Hypothalamus (tissue), 51 donors: ENCODE data around the gene LRRC8D.

Source experiments
- DNase-seq, 51 donors: peaks; one replicate each; lab custom pipeline; 2025; lab: John Stamatoyannopoulos, UW

LRRC8D gene

DNA sequence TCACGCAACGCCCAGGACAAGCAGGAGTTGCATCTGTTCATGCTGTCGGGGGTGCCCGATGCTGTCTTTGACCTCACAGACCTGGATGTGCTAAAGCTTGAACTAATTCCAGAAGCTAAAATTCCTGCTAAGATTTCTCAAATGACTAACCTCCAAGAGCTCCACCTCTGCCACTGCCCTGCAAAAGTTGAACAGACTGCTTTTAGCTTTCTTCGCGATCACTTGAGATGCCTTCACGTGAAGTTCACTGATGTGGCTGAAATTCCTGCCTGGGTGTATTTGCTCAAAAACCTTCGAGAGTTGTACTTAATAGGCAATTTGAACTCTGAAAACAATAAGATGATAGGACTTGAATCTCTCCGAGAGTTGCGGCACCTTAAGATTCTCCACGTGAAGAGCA, 113.6 kb downstream of the LRRC8D start:
- no peak for DNase-seq

DNA sequence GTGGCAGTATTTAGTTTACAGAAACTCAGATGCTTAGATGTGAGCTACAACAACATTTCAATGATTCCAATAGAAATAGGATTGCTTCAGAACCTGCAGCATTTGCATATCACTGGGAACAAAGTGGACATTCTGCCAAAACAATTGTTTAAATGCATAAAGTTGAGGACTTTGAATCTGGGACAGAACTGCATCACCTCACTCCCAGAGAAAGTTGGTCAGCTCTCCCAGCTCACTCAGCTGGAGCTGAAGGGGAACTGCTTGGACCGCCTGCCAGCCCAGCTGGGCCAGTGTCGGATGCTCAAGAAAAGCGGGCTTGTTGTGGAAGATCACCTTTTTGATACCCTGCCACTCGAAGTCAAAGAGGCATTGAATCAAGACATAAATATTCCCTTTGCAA, 114.4 kb downstream of the LRRC8D start:
- peak in 28 of 51 donors; percentile 9 to 62 (median 32) for DNase-seq

DNA sequence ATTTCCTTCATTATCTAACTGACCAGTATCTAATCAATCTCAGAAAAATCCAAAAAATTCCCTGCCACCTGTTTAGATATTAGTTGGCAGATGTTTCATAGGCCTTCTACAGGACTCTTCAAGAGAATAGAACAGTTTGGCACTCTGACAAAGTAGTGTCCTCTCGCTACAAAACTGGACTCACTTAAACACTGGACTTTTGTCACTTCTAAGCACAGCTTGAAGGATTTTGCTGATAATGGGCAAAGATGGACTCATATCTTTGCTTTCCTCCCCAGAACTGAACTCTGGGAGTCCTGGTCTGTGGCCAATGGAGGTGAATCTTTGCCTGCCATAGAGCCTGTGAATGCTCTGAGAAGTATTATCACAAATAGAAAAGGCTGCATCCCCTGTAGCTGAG, 115.9 kb downstream of the LRRC8D start:
- no peak for DNase-seq

DNA sequence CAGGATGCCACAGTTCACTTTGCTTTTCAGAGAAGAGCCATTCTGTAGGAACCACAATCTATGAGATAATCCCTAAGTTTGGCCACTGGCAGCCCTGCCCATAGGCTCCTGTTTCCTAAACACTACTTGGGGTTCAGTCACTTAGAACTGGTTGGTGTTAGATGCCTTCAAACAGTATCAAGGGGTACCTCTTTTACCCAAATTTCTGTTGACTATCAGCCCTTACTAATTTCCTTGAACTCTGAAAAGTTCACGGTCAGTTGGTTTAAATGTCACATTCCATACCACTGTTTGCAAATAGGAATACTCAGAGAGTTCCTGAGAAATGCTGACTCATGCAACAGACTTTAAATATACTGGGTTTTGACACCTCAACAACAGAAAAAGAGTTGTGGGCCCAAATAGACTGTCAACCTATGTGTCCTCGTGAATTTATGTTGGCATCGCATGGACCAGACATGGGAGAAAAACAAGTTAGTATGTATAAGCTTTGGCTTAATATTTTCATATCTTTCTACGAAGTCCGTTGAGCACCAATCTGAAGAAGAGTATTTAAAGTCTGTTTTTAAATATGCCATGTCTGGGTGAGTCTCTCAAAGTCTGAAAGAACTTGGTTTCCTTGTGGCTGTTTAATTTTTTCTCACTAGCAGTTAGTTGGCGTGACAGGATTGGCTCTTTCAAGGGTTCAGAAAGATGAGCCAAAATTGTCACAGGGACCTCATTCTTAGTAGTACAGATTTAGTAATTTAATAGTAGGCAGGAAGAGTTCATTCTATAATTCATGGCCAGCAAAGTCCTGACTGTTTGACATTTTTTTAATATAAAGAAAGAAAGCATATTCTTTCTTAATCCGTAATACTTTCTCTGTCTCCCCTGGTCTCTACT, 117.6 kb downstream of the LRRC8D start:
- DNase-seq = peak in 1 of 51 donors; percentile 74

DNA sequence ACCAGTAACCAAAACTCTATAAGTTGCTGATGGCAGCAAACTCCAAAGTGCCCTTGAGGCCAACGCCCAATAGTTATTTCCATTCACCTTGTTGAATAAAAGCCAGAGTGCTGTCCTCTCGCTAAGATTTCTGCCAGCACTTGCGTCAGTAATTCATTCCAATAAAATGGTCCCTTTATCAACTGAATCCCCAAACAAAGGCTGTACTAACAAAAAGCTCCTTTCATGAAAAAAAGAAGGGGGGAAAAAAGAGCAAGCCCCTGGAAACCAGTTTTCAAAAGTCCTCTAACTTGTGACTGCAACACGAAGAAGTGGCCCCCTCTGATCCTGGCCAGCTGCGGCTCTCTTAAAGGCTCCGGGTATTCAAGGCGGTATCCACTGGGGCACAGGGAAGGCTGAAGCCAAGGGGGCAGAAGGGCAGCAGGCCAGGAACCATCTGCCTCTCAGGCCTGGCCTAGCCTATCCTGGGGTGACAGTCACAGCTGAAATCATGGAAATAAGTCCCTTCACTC, 118.3 kb downstream of the LRRC8D start:
- peak in 43 of 51 donors; percentile 4 to 89 (median 52) for DNase-seq

DNA sequence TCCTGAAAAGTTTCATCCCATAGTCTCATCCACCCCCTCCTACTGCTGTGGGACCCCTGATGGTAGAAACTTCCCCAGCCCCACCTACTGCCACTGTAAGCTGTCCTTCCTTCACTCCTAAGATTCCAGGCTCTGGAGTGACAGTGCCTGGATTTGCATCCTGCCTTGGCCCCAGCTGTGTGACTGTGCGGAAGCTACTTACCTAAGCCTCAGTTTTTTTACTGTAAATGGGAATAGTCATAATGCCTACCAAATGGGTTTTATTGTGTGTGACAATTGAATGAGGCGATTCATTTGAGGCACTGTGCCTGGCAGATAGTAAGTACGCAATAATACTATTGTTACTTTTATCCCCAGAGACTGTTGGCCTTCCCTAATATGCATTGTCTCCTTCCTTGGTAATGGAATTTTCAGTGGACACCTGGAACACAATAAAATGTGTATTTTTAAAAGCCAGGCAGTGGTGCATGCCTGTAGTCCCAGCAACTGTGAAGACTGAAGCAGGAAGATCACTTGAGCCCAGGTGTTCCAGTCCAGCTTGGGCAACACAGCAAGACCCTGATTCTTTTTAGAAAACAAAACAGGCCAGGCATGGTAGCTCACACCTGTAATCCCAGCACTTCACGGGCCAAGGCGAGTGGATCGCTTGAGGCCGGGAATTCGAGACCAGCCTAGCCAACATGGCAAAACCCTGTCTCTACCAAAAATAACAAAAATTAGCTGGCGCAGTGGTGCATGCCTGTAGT, 119.0 kb downstream of the LRRC8D start:
- peak in 5 of 51 donors; percentile 6 to 72 (median 27) for DNase-seq

DNA sequence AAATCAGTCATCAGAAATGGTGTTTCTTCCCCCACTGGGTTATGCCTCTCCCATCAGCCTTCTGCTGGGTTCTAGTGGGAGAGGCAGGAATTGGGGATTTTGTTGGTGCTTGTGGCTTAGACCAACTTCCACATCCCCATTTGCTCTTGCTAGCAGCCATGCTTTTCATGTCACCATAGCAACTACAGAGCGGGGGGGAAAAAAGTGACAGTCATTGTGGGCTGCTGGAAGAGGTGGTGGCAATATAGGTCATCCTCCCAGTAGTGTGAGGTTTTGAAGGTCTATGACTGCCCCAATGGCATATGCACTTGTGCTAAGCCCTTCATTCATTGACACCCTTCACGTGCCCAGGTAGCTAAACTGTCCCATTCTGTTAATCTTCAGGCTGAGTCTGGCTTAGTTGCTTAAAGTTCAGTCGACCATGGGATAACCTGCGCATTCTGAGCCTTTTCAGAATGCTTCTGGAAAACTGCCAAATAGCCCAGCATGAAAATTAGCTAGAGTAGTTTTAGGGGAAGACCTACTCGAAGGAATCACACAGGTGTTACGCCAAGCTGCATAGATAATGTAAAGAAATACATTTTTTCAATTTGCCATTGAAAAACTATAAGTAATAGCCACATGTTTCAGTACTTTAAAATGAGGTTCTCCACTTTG, 120.4 kb downstream of the LRRC8D start:
- no peak for DNase-seq

DNA sequence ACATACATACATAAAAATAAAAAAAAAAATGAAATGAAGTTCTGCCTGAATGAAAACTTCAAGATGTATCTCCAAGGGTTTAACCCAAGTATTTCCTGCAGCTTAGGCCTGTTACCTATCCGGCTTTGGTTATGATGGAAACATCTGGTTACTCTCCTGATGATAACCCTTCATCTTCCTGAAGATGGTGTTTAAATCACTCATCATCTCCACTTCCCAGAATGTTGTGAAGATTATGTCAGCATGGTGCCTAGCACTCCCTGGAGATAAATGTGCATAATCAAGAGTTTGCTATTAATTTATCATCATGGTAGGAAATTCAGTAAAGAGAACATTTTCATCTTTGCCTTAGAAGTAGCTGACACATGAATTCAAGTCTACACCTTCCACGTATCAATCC, 121.2 kb downstream of the LRRC8D start:
- no peak for DNase-seq

DNA sequence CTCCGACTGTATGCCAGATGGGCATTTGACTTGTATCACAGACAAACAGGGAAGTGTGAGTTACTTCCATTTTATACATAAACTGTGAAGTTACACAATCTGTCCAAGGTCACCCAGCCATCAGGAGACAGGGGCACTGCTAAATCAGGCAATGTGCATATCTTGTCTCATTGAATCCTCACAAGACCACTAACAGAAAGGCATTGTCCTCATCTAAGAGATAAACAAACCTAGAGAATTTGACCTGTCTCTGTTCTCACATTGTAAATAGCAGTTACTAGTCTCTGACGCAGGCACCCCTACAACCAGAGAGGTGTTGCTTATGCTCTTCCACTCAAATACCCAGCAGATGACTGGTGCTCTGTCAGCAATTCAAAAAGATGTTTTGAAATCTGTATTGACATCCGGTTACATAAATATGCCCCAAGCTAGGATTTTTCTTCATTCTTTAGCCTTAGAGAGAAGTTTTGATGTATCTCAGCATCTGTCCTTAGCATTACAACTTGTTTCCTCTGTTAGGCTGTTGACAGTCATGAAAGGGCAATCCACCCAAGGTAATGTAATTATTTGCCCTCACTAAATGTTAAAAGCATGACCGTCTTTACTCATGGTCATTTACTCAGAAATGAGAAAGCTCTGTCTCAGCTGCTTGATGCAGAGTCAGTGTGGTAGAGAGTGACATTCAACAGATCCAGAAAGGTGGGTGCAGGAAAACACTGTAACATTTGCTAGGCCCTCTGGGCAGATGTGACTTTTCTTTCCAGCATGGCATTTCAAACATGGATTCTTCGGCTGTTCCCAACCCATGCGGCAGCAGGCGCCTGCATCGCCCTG, 122.2 kb downstream of the LRRC8D start:
- peak in 1 of 51 donors; percentile 18 for DNase-seq

DNA sequence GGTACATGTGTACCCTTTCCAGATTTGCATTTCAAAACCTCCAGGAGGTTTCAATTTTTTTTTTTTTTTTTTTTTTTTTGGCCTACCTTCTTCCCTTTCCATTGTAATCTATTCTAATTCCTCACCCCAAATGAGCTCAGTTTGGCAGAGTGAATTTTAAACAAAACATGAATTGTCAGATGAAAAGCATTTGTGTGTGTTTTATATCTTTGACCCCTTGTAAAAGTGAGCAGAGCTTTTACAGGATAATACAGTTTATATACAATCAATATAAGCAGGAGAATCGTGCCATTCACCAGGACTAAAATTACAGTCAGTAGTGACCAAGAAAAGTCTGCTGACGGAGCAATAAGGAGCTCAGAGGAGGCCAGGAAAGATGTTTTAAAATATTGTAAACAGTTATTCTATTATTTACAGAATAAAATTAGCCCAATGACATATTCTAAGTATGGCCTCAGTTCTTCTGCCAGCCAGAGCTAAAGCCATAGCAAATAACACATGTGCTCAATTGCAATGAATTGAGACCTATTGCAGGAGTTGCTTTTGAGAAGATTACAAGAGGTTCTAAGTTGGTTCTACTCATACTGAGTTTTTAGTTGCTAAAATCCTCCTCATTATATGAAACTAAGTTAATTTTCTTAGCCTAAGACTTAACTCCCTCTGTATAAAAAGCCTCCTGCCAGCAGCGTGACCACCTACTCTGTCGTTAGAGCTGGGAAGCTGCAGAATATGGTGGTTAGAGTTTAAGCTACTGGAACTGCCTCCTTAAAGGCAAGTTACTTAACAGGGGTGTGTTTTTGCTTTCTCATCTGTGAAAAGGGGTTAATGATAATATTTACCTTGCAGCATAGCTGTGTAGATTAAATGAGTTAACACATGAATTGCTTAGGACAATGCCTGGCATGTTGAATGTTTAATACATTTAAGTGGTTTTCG, 123.3 kb downstream of the LRRC8D start:
- no peak for DNase-seq

DNA sequence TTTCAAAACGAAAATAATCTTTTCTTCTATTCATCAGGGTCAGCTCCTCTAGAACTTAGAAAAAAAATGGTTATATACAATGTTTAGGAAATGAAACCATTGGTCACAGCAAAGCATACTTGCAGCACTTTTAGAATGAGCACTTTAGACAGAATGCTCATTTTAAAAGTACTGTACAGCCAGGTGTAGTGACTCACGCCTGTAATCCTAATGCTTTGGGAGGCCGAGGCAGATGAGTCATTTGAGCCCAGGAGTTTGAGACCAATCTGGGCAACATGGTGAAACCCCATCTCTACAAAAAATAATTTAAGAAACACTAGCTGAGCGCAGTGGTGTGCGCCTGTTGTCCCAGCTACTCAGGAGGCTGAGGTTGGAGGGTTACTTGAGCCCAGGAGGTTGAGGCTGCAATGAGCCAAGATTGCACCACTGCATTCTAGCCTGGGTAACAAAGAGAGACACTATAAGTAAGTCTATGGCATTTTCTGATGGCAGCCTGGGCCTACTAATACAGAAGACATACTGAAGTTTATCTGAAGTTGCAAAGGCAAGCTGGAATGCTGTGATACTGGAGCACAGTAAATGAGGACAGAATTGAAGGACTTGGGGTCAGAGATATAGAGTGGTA, 125.1 kb downstream of the LRRC8D start:
- DNase-seq = no peak

DNA sequence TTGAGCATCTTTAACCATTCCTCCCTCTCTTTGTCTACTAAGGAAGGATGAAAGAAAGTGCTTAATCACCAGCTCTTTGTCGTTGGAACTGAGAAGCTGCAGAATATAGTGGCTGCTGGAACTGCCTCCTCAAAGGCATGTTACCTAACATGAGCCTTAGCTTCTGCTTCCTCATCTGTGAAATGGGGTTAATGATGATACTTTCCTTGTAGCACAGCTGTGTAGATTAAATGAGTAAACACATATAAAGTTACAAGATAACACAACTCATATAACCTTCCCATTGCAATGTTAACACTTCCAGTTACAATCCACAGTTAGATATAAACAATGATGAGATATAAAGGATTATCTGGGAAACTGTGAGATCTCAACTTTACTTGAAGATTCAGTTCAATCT, 125.7 kb downstream of the LRRC8D start:
- DNase-seq = no peak

DNA sequence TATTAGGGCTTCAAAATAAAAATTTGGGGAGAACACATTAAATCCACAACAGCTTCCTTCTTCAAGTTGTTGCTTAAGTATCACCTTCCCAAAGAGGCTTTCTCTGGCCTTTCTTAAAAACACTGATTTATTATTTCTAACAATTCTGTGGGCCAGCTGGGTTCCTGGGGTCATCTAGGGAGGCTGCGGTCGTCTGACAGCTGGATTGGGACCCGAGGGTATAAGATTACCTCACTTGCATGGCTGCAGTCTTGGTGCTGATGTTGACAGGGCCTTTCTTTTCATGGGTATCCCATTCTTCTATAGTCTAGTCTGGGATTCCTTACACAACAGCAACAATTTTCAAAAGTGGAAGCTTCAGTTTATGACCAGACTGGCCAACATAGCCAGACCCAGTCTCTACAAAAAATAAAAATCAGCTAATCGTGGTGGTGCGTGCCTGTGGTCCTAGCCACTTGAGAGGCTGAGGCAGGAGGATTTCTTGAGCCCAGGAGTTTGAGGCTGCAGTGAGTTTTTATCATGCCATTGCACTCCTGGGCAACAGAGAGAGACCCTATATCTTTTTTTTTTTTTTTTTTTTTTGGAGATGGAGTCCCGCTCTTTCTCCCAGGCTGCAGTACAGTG, 128.0 kb downstream of the LRRC8D start:
- no peak for DNase-seq

DNA sequence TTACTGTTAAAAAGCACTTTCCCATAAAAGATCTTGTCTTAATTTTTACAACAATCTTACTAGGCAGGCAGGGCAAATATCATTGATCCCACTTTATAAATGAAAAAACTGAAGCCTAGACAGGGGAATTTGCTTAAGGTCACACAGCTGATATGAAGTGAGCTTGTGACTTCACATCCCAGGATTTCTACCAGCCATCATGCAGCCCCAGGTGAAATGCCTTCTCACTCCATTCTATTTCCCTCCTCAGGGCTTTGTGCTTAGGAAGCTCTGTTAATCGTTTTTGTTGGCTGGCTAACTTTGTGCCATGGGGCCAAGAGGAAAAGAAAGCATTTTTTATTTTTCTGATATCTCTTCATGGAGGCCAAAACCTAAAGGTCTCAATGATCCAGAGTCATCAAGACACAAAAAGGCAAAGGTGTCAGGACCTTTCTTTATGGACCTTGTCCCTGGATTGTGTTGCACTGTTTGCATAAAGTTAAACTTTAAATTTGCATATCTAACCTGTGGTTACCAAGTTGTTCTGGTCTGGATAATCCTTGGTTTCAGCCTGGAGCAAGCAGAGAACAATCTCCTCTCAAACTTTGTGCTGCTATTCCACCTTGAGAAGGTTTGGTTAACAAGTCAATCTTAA, 129.3 kb downstream of the LRRC8D start:
- DNase-seq = no peak

DNA sequence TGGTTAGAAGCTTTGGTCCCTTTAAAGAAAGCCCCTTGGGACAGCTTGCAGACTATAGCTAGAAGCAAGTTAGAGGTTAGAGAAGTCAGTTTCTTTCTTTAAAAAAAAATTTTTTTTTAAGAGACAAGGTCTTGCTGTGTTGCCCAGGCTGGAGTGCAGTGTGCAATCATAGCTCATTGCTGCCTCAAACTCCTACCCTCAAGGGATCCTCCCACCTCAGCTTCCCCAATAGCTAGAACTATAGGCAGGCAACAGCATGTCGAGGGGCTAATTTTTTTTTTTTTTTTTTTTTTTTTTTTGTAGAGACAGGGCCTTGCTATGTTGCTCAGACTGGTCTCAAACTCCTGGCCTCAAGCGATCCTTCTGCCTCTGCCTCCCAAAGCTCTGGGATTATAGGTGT, 129.9 kb downstream of the LRRC8D start:
- DNase-seq = no peak

DNA sequence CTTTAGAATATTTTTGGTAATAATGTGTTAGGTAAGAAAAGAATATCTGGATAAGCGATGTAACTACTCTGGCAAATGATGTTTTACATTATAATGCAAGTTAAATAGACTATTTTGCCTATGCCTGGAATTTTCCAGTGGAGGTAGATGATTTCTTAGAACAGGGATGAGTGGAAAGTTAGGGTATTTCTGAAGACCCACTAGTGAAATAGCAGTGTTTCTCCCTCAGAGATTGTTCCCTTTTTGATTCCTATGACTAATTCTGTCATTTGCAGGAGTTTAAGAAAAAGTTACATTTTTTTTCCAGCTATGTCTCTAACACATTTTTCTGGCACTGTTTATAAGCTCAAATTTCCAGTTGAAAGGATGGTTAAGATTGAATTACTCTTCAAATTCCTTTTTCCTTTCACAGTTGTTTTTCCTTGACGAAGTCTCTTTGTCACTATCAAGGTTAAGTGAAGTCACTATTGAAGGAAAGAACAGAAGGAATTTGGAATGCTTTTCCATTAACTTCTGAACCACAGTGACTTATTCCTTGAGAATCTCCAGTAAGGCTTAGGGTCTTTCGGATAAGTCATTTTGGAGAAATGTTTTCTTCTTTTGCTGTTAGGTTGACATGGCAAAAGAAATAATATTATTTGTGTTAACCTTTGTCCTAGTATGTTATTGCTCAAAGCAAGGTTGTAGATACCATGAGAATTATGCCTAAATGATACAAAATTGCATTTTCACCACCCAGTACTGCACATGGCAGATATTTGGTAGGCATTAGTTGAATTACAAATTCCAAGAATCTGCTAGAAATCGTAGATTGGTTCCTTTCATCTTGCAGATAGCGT, 131.2 kb downstream of the LRRC8D start:
- DNase-seq = no peak
